HG03520 (cell line): ENCODE measurements around the gene CENPP.

ENCODE experiments used
- ATAC-seq: cut with Tn5 transposase; IDR thresholded peaks from one replicate; pipeline ENCODE4 v1.9.1; 2021; ENCODE audit warnings: mild to moderate bottlenecking, moderate library complexity; ENCODE audit not compliant: unreplicated experiment

The CENPP gene

DNA sequence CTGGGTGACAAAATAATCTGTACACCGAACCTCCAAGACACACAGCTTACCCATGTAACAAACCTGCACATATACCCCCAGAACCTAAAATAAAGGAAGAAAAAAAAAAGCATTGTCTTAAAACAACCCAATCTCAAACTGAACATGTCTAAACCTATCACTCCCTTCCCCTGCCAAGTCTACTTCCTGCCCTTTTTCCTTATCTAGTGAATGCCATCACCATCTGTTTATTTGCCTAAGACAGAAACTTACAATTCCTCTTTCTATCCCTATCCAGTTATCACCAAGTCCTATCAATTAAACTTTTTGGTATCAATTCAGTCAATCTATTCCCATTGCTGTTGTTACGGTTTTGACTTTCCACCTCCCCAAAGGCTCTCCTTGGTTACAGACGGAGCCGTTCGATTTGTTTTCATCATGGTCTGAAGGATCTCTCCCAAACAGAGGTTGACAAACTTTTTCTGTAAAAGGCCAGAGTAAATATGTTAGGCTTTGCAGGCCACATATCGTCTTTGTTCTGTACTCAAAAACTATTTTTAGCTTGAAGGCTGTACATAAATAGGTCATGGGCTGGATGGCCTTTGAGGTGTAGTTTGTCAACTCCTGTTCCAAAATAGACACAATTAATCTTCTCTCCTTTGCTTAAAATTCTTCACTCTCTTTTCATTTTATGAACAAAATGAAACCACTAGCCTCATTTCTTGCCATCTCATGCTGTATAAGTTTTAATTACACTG, 12.7 kb upstream of the CENPP start:
- ATAC-seq: no peak

GRCh38 chr9:92313624-92314012, 12.1 kb upstream of the CENPP start:
- ATAC-seq: no peak

GRCh38 chr9:92315456-92315855, 10.3 kb upstream of the CENPP start:
- ATAC-seq: no peak

DNA sequence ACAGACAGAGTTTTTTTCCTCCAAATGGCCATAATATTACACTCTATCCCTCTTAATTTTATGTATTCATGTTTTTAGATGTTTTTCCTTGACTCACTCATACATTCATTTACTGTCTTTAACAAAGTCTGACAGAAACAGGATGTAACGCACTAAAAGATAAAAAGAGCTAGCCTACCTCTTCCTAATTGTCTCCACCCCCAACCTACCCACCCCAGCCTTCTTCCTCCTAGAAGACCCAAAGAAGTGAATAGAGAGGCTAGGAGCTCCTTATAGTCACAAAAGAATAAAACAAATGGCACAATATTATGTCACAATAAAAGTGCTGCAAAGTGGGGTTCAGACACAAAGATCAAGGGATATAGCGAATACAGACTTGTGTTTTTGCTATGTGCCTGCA, 1.3 kb upstream of the CENPP start:
- no peak for ATAC-seq

DNA sequence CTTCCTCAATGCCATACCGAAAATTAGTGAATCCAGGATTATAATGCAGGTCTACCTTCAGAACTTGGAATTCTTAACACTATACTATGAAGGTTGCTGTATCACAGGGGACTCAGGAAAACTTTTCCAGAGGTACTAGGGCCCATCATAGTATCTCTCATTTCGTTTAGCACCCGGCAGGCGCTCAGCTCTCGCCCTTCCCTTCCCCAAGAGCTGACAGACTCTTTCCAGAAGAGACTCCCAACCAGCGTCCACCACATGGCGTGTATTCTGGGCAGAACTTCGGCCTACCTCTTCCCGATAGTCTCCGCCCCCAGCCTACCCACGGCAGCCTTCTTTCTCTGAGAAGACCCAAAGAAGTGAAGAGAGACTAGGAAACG, 874 bp upstream of the CENPP start:
- no peak for ATAC-seq

GRCh38 chr9:92325991-92326500, 293 bp downstream of the CENPP start:
- ATAC-seq: no peak

GRCh38 chr9:92327283-92327850, 1.6 kb downstream of the CENPP start:
- ATAC-seq: no peak

GRCh38 chr9:92328225-92328624, 2.5 kb downstream of the CENPP start:
- no peak for ATAC-seq

- ATAC-seq: no peak
Measured at GRCh38 chr9:92332577-92333281, 7.0 kb downstream of the CENPP start.

DNA sequence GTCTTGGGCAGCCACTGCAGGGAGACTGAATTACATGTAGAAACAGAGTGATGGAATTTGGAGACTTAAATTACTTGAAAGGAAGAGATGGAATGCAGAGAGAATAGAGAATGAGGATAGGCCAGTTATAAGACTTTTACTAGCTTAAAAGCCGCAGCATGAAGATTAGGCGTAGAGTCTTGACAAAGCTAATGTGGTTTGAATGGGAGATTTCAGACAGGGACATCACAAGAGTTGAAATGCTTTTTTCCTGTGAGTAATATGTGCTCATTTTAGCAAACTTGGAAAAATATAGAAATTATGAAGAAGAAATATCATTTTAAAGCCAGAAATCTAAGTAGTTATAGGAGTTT, 7.5 kb downstream of the CENPP start:
- no peak for ATAC-seq

DNA sequence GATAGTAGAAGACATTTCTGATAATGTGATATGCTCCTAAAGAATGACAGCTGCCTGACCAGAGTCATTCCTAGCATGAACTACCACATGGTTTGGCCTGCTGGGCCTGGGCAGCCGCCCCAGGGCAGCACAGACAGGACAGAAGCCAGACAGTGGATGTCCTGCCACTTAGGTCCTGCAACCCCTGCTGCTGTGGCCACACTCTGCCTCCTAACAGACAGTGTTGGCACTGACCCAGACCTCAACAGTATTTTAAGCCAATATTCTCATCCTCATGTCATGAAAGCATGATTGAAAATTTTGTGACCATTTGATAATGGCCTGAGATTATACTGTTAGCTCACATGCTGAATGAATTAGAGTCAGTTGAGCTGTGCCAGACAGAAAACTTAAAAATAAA, 15.8 kb downstream of the CENPP start:
- no peak for ATAC-seq

DNA sequence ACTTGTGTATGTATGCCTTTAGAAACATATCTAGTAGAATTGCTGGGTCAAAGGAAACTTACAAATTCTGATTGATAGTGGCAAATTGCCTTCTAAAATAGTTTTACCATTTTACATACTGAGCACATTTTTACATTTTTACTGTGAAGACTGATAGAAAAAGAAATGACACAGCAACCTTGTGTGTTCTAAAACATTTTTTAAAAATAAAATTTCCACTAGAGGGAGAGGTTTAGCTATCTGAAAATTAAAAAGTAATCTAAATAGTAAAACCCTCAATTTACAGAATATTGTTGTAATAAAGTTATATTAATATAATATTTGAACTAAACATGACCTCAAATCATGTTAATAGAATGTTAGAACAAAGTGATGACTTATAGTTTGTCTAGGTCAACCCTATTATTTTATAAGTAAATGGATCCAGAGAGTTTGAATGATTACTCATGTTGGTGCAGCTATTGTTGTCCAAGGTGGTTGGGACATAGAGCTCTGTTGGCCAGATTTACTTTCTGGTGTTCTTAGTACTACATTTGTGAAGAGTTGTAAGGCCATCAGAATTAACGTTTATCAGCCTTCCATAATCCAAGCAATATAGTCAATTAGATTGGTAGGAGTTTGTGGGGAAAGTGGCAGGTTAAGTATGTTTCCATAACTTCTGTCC, 17.2 kb downstream of the CENPP start:
- ATAC-seq: no peak

- ATAC-seq: no peak
Measured at GRCh38 chr9:92345582-92345981, 19.8 kb downstream of the CENPP start.

GRCh38 chr9:92349771-92350739, 24.3 kb downstream of the CENPP start:
- no peak for ATAC-seq

DNA sequence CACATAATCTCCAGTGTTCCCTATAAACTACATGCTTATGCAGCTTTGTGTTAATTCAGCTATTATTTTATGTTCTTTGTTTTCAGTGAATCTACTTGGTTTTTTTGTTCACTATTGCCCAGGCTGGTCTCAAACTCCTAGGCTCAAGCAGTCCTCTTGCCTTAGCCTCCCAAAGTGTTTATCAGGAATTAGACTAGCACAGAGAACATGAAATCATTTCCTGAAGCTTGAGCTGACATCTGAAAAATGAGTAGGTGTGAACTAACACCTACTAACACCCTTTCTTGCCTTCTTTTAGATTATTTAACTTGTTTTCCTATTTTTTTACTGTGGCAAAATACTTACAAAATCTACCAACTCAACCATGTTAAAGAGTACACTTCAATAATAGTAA, 25.0 kb downstream of the CENPP start:
- ATAC-seq: no peak

- no peak for ATAC-seq
Measured at GRCh38 chr9:92353051-92353450, 27.3 kb downstream of the CENPP start.

GRCh38 chr9:92359394-92359995, 33.7 kb downstream of the CENPP start:
- no peak for ATAC-seq

GRCh38 chr9:92360083-92360482, 34.3 kb downstream of the CENPP start:
- no peak for ATAC-seq

GRCh38 chr9:92369075-92369474, 43.3 kb downstream of the CENPP start:
- ATAC-seq: no peak

DNA sequence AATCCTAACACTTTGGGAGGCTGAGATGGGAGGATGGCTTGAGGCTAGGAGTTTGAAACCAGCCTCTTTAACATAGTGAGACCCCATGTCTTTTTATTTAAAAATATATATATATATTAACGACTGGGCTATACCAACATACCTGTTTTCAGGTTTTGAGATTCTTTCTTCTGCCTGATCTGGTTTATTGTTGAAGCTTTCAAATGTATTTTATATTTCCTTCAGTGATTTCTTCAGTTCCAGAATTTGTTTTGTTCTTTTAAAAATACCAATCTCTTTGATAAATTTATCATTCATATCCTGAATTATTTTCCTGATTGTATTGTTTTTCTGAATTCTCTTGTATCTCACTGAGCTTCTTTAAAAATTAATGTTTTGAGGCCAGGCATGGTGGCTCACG, 47.4 kb downstream of the CENPP start:
- ATAC-seq: no peak
